WTC11 (cell line): ENCODE results near the gene SRPRA. TPM values are rescaled to one million over a fixed set of nuclear protein-coding genes. Genes with fewer than 3 reads are reported as not detected.

ENCODE experiments used
- ATAC-seq: fragments of 200-7000 bp; cut with Tn5 transposase; 2 replicates; pipeline ENCODE4 v1.10.0; 2021; ENCODE audit warnings: mild to moderate bottlenecking, moderate library complexity
- CTCF ChIA-PET: fragments of 300-600 bp; sonication (Branson Sonifier 250); formaldehyde crosslinking; loops from one replicate; lab custom pipeline; 2021; ENCODE audit warnings: antibody characterized with exemption; lab: Charles Lee
- POLR2A ChIA-PET: fragments of 350-600 bp; sonication (Branson Sonifier 250); formaldehyde crosslinking; loops from one replicate; lab custom pipeline; 2021; ENCODE audit warnings: antibody characterized with exemption; lab: Charles Lee
- DNase-seq: peaks from one replicate; pipeline ENCODE4 v3.0.0; 2021; ENCODE audit warnings: low spot score
- H3K27ac Mint-ChIP-seq: 2 replicates; pipeline ENCODE4 v1.8.0; 2021; ENCODE audit warnings: mixed read lengths
- H3K27me3 Mint-ChIP-seq: 2 replicates; pipeline ENCODE4 v1.8.0; 2021; ENCODE audit warnings: low read depth, mild to moderate bottlenecking, moderate library complexity, mixed read lengths
- H3K36me3 Mint-ChIP-seq: 2 replicates; pipeline ENCODE4 v1.8.0; 2021; ENCODE audit warnings: mixed read lengths
- H3K4me1 Mint-ChIP-seq: 2 replicates; pipeline ENCODE4 v1.8.0; 2022; ENCODE audit warnings: mixed read lengths
- H3K4me3 Mint-ChIP-seq: 2 replicates; pipeline ENCODE4 v1.8.0; 2021; ENCODE audit warnings: mild to moderate bottlenecking, moderate library complexity, mixed read lengths
- H3K9me3 Mint-ChIP-seq: 2 replicates; pipeline ENCODE4 v1.8.0; 2021; ENCODE audit warnings: mixed read lengths
- EMX1 ChIP-seq: fragments of 250-450 bp; sonication (Bioruptor Pico); IDR thresholded peaks from 2 replicates; pipeline ENCODE4 v1.8.0; 2021; ENCODE audit warnings: mild to moderate bottlenecking
- IRF2 ChIP-seq: sonication (generic); formaldehyde crosslinking; IDR thresholded peaks from 2 replicates; pipeline ENCODE4 v1.8.0; 2022; ENCODE audit warnings: low read depth, missing genetic modification reagents, borderline replicate concordance
- JUN ChIP-seq: sonication (generic); formaldehyde crosslinking; IDR thresholded peaks from 2 replicates; pipeline ENCODE4 v1.8.0; 2023; ENCODE audit warnings: mild to moderate bottlenecking, missing genetic modification reagents
- MYBL2 ChIP-seq: sonication (generic); formaldehyde crosslinking; IDR thresholded peaks from 2 replicates; pipeline ENCODE4 v1.8.1; 2023; ENCODE audit warnings: mild to moderate bottlenecking, moderate library complexity, missing genetic modification reagents
- NFYB ChIP-seq: sonication (generic); formaldehyde crosslinking; conservative IDR thresholded peaks from 2 replicates; pipeline ENCODE4 v1.8.0; 2022; ENCODE audit warnings: low read depth, missing genetic modification reagents
- NR1H2 ChIP-seq: sonication (generic); formaldehyde crosslinking; IDR thresholded peaks from 2 replicates; pipeline ENCODE4 v1.9.0; 2021; ENCODE audit warnings: mild to moderate bottlenecking, moderate library complexity, missing genetic modification reagents
- NR2C2 ChIP-seq: sonication (generic); formaldehyde crosslinking; IDR thresholded peaks from 2 replicates; pipeline ENCODE4 v1.8.0; 2022; ENCODE audit warnings: mild to moderate bottlenecking, missing genetic modification reagents
- NR3C1 ChIP-seq: sonication (generic); formaldehyde crosslinking; conservative IDR thresholded peaks from 2 replicates; pipeline ENCODE4 v1.8.1; 2023; ENCODE audit warnings: low read depth, mild to moderate bottlenecking, missing genetic modification reagents
- SMAD4 ChIP-seq: sonication (generic); formaldehyde crosslinking; IDR thresholded peaks from 2 replicates; pipeline ENCODE4 v1.8.0; 2022; ENCODE audit warnings: mild to moderate bottlenecking, missing genetic modification reagents
- TCF7 ChIP-seq: sonication (generic); formaldehyde crosslinking; IDR thresholded peaks from 2 replicates; pipeline ENCODE4 v1.8.0; 2022; ENCODE audit warnings: mild to moderate bottlenecking, low read depth, missing genetic modification reagents, moderate library complexity
- ZNF121 ChIP-seq: sonication (generic); formaldehyde crosslinking; IDR thresholded peaks from 2 replicates; pipeline ENCODE4 v1.8.0; 2023; ENCODE audit warnings: missing genetic modification reagents
- ZNF138 ChIP-seq: sonication (generic); formaldehyde crosslinking; conservative IDR thresholded peaks from 2 replicates; pipeline ENCODE4 v1.8.1; 2022; ENCODE audit warnings: mild to moderate bottlenecking, moderate library complexity, missing genetic modification reagents
- ZNF219 ChIP-seq: sonication (generic); formaldehyde crosslinking; IDR thresholded peaks from 2 replicates; pipeline ENCODE4 v1.8.0; 2023; ENCODE audit warnings: missing genetic modification reagents, mild to moderate bottlenecking, borderline replicate concordance
- ZNF416 ChIP-seq: fragments of 250-450 bp; sonication (Bioruptor Pico); IDR thresholded peaks from 2 replicates; pipeline ENCODE4 v1.9.0; 2021; ENCODE audit warnings: mild to moderate bottlenecking, inconsistent platforms
- total RNA-seq: library from RNA; stranded (reverse); gene quantifications from 3 replicates; pipeline ENCODE4 v1.2.3, GENCODE V29; 2021
- TF ChIP-seq, protein P1 (sequence below): sonication (generic); formaldehyde crosslinking; IDR thresholded peaks from 2 replicates; pipeline ENCODE4 v1.8.1; 2022; ENCODE audit warnings: low read depth, missing genetic modification reagents, borderline replicate concordance
- TF ChIP-seq, protein P2 (sequence below): sonication (generic); formaldehyde crosslinking; IDR thresholded peaks from 2 replicates; pipeline ENCODE4 v1.8.0; 2023; ENCODE audit warnings: missing genetic modification reagents, mild to moderate bottlenecking, borderline replicate concordance
- TF ChIP-seq, protein P3 (sequence below): sonication (generic); formaldehyde crosslinking; IDR thresholded peaks from 2 replicates; pipeline ENCODE4 v1.8.0; 2023; ENCODE audit warnings: missing genetic modification reagents
- TF ChIP-seq, protein P4 (sequence below): sonication (generic); formaldehyde crosslinking; IDR thresholded peaks from 2 replicates; pipeline ENCODE4 v1.8.1; 2023; ENCODE audit warnings: mild to moderate bottlenecking, moderate library complexity, missing genetic modification reagents
- TF ChIP-seq, protein P5 (sequence below): sonication (generic); formaldehyde crosslinking; IDR thresholded peaks from 2 replicates; pipeline ENCODE4 v1.8.1; 2022; ENCODE audit warnings: mild to moderate bottlenecking, missing genetic modification reagents, moderate library complexity, borderline replicate concordance
- TF ChIP-seq, protein P6 (sequence below): fragments of 250-450 bp; sonication (Bioruptor Pico); conservative IDR thresholded peaks from 2 replicates; pipeline ENCODE4 v1.9.0; 2021; ENCODE audit warnings: mild to moderate bottlenecking
- TF ChIP-seq, protein P7 (sequence below): fragments of 250-450 bp; sonication (Bioruptor Pico); IDR thresholded peaks from 2 replicates; pipeline ENCODE4 v1.9.0; 2021; ENCODE audit warnings: mild to moderate bottlenecking

SRPRA gene
- total RNA-seq, 1 experiment from 2014 or later = 64.7 TPM

DNA sequence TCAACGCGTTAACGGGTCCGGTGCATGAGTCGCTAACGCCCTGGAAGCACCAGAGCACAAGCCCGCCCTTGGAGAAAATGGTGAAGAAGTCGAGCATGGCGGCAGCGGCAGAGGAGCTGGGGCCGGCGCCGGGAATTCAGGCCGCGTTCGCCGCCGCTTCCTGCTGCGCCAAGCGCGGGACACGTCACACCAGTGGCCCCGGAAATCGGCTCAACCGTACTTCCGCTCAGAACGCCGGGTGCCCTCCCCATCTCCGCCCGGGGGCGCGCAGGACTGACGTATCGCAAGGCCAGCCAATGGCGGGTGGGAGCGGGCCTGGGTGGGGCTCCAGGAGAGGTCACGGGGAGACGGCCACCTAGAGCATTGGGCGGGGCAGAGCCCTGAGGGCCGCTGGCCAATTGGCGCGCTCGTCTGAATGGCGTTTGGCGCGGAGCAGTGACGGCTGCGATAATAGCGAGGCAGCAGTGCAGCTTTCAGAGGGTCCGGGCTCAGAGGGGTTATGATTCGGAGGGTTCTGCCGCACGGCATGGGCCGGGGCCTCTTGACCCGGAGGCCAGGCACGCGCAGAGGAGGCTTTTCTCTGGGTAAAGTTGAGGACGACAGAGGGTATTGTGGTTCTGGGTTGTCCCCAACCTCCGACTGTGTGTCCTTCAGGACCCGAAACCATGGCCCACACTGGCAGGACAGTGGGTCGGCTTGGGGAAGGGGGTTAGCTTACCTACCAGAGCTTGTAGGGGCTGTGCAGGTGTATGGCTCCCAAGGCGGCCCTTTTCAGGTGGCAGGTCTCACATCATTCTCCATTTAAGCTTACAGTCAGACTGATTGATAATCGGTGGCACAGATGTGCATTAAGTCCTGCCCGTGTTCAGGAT is at the start of gene SRPRA, which contains the start of gene FOXRED1 (continued):
- no peak for TF ChIP-seq IRF2 (CRISPR knock-in tag)
- TF ChIP-seq, protein P1, sequence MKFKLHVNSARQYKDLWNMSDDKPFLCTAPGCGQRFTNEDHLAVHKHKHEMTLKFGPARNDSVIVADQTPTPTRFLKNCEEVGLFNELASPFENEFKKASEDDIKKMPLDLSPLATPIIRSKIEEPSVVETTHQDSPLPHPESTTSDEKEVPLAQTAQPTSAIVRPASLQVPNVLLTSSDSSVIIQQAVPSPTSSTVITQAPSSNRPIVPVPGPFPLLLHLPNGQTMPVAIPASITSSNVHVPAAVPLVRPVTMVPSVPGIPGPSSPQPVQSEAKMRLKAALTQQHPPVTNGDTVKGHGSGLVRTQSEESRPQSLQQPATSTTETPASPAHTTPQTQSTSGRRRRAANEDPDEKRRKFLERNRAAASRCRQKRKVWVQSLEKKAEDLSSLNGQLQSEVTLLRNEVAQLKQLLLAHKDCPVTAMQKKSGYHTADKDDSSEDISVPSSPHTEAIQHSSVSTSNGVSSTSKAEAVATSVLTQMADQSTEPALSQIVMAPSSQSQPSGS (CRISPR knock-in tag) = no peak
- peak; percentile 80; the same call in 1 of the 2 replicates for TF ChIP-seq MYBL2 (CRISPR knock-in tag)
- TF ChIP-seq, protein P2, sequence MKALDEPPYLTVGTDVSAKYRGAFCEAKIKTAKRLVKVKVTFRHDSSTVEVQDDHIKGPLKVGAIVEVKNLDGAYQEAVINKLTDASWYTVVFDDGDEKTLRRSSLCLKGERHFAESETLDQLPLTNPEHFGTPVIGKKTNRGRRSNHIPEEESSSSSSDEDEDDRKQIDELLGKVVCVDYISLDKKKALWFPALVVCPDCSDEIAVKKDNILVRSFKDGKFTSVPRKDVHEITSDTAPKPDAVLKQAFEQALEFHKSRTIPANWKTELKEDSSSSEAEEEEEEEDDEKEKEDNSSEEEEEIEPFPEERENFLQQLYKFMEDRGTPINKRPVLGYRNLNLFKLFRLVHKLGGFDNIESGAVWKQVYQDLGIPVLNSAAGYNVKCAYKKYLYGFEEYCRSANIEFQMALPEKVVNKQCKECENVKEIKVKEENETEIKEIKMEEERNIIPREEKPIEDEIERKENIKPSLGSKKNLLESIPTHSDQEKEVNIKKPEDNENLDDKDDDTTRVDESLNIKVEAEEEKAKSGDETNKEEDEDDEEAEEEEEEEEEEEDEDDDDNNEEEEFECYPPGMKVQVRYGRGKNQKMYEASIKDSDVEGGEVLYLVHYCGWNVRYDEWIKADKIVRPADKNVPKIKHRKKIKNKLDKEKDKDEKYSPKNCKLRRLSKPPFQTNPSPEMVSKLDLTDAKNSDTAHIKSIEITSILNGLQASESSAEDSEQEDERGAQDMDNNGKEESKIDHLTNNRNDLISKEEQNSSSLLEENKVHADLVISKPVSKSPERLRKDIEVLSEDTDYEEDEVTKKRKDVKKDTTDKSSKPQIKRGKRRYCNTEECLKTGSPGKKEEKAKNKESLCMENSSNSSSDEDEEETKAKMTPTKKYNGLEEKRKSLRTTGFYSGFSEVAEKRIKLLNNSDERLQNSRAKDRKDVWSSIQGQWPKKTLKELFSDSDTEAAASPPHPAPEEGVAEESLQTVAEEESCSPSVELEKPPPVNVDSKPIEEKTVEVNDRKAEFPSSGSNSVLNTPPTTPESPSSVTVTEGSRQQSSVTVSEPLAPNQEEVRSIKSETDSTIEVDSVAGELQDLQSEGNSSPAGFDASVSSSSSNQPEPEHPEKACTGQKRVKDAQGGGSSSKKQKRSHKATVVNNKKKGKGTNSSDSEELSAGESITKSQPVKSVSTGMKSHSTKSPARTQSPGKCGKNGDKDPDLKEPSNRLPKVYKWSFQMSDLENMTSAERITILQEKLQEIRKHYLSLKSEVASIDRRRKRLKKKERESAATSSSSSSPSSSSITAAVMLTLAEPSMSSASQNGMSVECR (CRISPR knock-in tag) = peak; percentile 78; the same call in 1 of the 2 replicates
- TF ChIP-seq, protein P3, sequence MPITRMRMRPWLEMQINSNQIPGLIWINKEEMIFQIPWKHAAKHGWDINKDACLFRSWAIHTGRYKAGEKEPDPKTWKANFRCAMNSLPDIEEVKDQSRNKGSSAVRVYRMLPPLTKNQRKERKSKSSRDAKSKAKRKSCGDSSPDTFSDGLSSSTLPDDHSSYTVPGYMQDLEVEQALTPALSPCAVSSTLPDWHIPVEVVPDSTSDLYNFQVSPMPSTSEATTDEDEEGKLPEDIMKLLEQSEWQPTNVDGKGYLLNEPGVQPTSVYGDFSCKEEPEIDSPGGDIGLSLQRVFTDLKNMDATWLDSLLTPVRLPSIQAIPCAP (CRISPR knock-in tag) = 0 out of 2 replicates have a peak, but pooled peaks have one; percentile 54
- TF ChIP-seq ZNF138 (CRISPR knock-in tag) = 0 out of 2 replicates have a peak, but pooled peaks have one; percentile 23
- TF ChIP-seq EMX1 = no peak
- TF ChIP-seq JUN (CRISPR knock-in tag) = peak; percentile 84
- peak; percentile 97 for TF ChIP-seq NFYB (CRISPR knock-in tag)
- no peak for TF ChIP-seq NR3C1 (CRISPR knock-in tag)
- TF ChIP-seq, protein P4, sequence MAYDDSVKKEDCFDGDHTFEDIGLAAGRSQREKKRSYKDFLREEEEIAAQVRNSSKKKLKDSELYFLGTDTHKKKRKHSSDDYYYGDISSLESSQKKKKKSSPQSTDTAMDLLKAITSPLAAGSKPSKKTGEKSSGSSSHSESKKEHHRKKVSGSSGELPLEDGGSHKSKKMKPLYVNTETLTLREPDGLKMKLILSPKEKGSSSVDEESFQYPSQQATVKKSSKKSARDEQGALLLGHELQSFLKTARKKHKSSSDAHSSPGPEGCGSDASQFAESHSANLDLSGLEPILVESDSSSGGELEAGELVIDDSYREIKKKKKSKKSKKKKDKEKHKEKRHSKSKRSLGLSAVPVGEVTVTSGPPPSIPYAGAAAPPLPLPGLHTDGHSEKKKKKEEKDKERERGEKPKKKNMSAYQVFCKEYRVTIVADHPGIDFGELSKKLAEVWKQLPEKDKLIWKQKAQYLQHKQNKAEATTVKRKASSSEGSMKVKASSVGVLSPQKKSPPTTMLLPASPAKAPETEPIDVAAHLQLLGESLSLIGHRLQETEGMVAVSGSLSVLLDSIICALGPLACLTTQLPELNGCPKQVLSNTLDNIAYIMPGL = peak; percentile 54; the same call in 1 of the 2 replicates

DNA sequence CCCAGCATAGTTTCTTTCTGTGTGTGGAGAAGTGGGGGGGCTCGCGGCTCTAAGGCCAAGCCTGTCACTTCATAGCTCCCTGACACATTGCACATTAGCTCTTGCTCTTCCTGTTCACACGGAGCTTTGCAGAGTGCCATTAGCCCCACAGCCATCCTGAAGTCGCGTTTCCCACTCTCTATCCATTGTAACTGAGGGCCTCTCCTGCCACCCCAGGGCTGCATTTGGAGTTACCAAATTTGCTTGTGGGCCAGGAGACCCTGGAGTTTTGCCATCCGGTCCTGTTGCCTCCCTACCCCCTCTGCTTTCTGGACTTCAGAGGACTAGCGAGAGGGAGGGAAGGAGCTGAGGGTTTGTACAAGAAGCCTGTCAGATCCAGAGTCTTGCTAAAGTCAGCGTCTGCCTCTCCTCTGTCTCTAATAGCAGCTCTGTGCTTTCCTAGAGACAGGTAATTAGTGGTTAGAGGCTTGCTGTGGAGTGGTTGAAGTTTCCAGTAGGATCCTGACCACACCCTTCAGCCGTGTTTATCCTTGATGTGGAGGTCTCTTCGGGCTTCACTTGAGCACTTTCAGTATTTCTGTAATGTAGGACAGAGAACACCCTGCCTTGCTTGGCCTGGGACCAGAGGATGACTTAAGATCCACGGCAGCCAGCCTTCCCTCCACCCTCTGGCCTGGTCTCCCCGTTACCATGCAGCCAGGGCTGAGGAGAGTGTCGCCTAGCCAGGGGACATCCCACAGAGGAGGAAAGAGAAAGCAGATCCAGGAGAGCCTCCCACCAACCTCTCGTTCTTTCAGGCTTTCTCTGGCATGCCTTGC is 49.3 kb upstream of the SRPRA start:
- H3K27me3 Mint-ChIP-seq = no peaks in the 10 kb centered on the region
- DNase-seq = no peak
- peaks cover 5% of the 10 kb centered on the region; the same call in 1 of the 2 replicates for H3K9me3 Mint-ChIP-seq
- H3K4me1 Mint-ChIP-seq = no peaks in the 10 kb centered on the region
- no peak overlapping the region for H3K4me3 Mint-ChIP-seq
- H3K36me3 Mint-ChIP-seq = peaks cover 23% of the 10 kb centered on the region
- CTCF ChIA-PET = interaction anchor here (1.0 kb wide), 1 partner anchor 35 kb away, joined by 3 read pairs; no protein-coding TSS in a partner anchor
- POLR2A ChIA-PET = no interaction called here
- peak overlapping the region; percentile 55 for H3K27ac Mint-ChIP-seq
- no peak for ATAC-seq
- TF ChIP-seq NR1H2 (CRISPR knock-in tag) (no peak), IRF2 (CRISPR knock-in tag) (no peak), SMAD4 (CRISPR knock-in tag) (no peak), ZNF416 (CRISPR knock-in tag) (no peak), TCF7 (CRISPR knock-in tag) (no peak), ZNF121 (no peak), NR2C2 (CRISPR knock-in tag) (no peak), ZNF219 (CRISPR knock-in tag) (no peak), JUN (CRISPR knock-in tag) (no peak)
- TF ChIP-seq, protein P5, sequence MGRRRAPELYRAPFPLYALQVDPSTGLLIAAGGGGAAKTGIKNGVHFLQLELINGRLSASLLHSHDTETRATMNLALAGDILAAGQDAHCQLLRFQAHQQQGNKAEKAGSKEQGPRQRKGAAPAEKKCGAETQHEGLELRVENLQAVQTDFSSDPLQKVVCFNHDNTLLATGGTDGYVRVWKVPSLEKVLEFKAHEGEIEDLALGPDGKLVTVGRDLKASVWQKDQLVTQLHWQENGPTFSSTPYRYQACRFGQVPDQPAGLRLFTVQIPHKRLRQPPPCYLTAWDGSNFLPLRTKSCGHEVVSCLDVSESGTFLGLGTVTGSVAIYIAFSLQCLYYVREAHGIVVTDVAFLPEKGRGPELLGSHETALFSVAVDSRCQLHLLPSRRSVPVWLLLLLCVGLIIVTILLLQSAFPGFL (CRISPR knock-in tag) = no peak
- TF ChIP-seq, protein P6, sequence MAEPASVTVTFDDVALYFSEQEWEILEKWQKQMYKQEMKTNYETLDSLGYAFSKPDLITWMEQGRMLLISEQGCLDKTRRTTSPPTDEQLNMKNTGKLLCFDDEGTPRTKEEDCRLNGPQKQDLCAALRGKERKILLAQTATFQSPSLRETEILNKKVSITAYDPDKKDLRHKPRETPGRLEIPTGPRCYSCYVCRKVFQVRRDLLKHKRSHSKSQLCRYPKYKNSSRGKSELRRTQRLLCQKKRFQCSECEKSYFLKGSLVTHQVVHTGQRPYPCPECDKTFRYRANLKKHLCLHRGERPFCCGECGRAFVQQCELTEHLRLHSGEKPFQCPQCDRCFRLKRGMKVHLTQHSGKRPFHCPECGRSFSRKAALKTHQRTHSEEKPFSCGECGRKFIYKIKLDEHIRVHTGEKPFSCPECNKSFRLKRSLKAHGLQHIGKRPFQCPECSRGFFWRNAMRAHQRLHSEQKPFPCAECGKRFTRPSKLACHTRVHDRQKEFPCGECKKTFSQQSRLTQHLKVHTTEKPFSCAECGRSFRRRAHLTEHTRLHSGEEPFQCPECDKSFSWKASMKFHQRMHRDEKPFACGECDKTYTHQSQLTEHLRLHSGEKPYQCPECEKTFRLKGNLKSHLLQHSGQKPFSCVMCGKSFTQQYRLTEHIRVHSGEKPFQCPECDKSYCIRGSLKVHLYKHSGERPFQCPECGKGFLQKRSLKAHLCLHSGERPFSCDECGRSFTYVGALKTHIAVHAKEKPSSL (CRISPR knock-in tag) = no peak
- TF ChIP-seq, protein P7, sequence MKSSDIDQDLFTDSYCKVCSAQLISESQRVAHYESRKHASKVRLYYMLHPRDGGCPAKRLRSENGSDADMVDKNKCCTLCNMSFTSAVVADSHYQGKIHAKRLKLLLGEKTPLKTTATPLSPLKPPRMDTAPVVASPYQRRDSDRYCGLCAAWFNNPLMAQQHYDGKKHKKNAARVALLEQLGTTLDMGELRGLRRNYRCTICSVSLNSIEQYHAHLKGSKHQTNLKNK (CRISPR knock-in tag) = no peak
